ENCODE data around the gene NR0B1. TPM values are rescaled to one million over a fixed set of nuclear protein-coding genes. Genes with fewer than 3 reads are reported as not detected.

NR0B1 gene
- total and polyA plus RNA-seq, 2 donors from 2014 or later, result 0.16 TPM; not detected in 1

DNA sequence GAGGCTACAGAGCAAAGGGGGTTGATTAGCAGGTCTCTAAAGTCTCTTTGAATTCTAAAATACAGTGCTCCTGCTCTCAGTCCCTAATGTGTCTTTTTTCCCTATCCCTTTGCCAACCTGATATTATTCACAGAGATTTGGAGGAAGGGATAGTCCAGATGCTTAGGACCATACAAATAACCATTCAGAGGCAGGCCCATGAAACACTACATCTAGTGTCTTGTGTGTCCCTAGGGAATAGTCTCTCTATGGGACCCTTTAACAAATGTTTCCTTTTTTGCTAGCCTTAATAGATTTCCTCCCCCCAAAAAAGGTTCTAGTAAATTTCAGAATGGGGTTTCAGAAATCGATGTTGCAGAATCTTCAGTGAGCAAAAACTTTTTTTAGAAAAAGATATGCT is 1.7 kb downstream of the NR0B1 start:
- DNase-seq (no peak), FAIRE-seq (no peak)
- H3K4me1 ChIP-seq (ENCODE audit: control insufficient read depth in 2 of 3, insufficient read depth in 2 of 3, low read depth in 1 of 3, low read length in 3 of 3), result no peaks in the 10 kb centered on the region
- H3K4me3 ChIP-seq (ENCODE audit: low read length in 3 of 3), result no peak overlapping the region
- TF ChIP-seq CTCF (IDR thresholded peaks at IDR 0.05; ENCODE audit: borderline replicate concordance, extremely low read depth, insufficient read depth), result no peak
- no peak overlapping the region for H3K27ac ChIP-seq (ENCODE audit: low read depth in 2 of 2, low read length in 2 of 2)
- H3K9ac ChIP-seq (ENCODE audit: low read length in 3 of 3), result no peak overlapping the region
- no peaks in the 10 kb centered on the region for H3K36me3 ChIP-seq (ENCODE audit: control insufficient read depth in 2 of 3, insufficient read depth in 3 of 3, low read length in 3 of 3)
- no peaks in the 10 kb centered on the region for H3K9me3 ChIP-seq (ENCODE audit: control insufficient read depth in 2 of 3, insufficient read depth in 1 of 3, low read length in 3 of 3)
- H3K27me3 ChIP-seq (ENCODE audit: control insufficient read depth, insufficient read depth, low read length), result peaks cover 9% of the 10 kb centered on the region
- intact Hi-C loops (cut with DNase I), result no loop called here

DNA sequence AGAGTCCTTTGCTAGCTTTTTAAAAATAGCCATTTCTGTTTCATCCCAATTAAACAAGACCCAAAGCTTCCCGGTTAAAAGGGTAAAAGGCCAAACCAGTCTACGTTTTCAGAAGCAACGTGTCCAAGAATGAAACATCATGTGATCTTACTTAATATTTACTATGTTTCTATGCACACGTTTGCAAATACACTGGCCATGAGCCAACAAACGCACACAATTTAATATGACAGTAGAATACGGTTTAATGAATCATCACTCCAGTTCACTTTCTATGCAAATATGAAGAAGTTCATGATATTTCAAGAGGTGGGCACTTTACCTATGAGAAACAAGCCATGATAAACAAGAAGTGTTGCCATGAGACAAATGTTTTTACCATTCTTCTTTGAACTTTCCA is 4.3 kb downstream of the NR0B1 start:
- H3K36me3 ChIP-seq (ENCODE audit: control insufficient read depth in 2 of 3, insufficient read depth in 3 of 3, low read length in 3 of 3), result no peaks in the 10 kb centered on the region
- DNase-seq, result no peak
- H3K4me3 ChIP-seq (ENCODE audit: low read length in 3 of 3), result no peak overlapping the region
- intact Hi-C loops (cut with DNase I), result no loop called here
- peaks cover 9% of the 10 kb centered on the region for H3K27me3 ChIP-seq (ENCODE audit: control insufficient read depth, insufficient read depth, low read length)
- FAIRE-seq, result no peak
- H3K9ac ChIP-seq (ENCODE audit: low read length in 3 of 3), result no peak overlapping the region
- H3K27ac ChIP-seq (ENCODE audit: low read depth in 2 of 2, low read length in 2 of 2), result no peak overlapping the region
- TF ChIP-seq CTCF (IDR thresholded peaks at IDR 0.05; ENCODE audit: borderline replicate concordance, extremely low read depth, insufficient read depth), result no peak
- no peaks in the 10 kb centered on the region for H3K4me1 ChIP-seq (ENCODE audit: control insufficient read depth in 2 of 3, insufficient read depth in 2 of 3, low read depth in 1 of 3, low read length in 3 of 3)
- H3K9me3 ChIP-seq (ENCODE audit: control insufficient read depth in 2 of 3, insufficient read depth in 1 of 3, low read length in 3 of 3), result no peaks in the 10 kb centered on the region

GRCh38 chrX:30302956-30303355 is 6.2 kb downstream of the NR0B1 start:
- no peaks in the 10 kb centered on the region for H3K4me1 ChIP-seq (ENCODE audit: control insufficient read depth in 2 of 3, insufficient read depth in 2 of 3, low read depth in 1 of 3, low read length in 3 of 3)
- no peaks in the 10 kb centered on the region for H3K36me3 ChIP-seq (ENCODE audit: control insufficient read depth in 2 of 3, insufficient read depth in 3 of 3, low read length in 3 of 3)
- H3K9ac ChIP-seq (ENCODE audit: low read length in 3 of 3), result no peak overlapping the region
- H3K27me3 ChIP-seq (ENCODE audit: control insufficient read depth, insufficient read depth, low read length), result peaks cover 5% of the 10 kb centered on the region
- no peak overlapping the region for H3K4me3 ChIP-seq (ENCODE audit: low read length in 3 of 3)
- DNase-seq (no peak), FAIRE-seq (no peak)
- no peaks in the 10 kb centered on the region for H3K9me3 ChIP-seq (ENCODE audit: control insufficient read depth in 2 of 3, insufficient read depth in 1 of 3, low read length in 3 of 3)
- intact Hi-C loops (cut with DNase I), result no loop called here
- H3K27ac ChIP-seq (ENCODE audit: low read depth in 2 of 2, low read length in 2 of 2), result no peak overlapping the region
- TF ChIP-seq CTCF (IDR thresholded peaks at IDR 0.05; ENCODE audit: borderline replicate concordance, extremely low read depth, insufficient read depth), result no peak

DNA sequence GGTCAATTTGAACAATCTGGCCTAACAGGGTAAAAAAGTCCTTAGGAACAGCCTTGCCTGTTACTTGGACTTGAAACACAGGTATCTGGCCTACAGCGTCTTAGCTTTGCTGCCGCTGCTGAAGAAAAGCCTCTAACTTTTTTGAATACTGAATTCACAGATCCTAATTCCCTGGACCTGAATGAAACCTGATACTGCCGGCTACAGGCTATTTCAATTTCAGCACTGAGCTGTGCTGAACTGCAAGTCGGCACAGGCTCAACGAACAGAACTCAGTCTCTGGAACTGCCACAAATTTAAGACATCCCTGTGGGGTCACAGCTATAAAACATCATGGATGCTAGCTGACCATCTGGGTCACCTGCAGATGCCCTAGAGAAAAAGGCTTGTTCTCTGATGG is 7.2 kb downstream of the NR0B1 start:
- no peak for FAIRE-seq

More for the DNA sequence above, 7.2 kb downstream of the NR0B1 start:
- no peak overlapping the region for H3K27ac ChIP-seq (ENCODE audit: low read depth in 2 of 2, low read length in 2 of 2)
- no peak overlapping the region for H3K9ac ChIP-seq (ENCODE audit: low read length in 3 of 3)
- no peaks in the 10 kb centered on the region for H3K4me1 ChIP-seq (ENCODE audit: control insufficient read depth in 2 of 3, insufficient read depth in 2 of 3, low read depth in 1 of 3, low read length in 3 of 3)
- H3K27me3 ChIP-seq (ENCODE audit: control insufficient read depth, insufficient read depth, low read length), result peaks cover 2% of the 10 kb centered on the region
- no peak for TF ChIP-seq CTCF (IDR thresholded peaks at IDR 0.05; ENCODE audit: borderline replicate concordance, extremely low read depth, insufficient read depth)
- no peak overlapping the region for H3K4me3 ChIP-seq (ENCODE audit: low read length in 3 of 3)
- no peaks in the 10 kb centered on the region for H3K36me3 ChIP-seq (ENCODE audit: control insufficient read depth in 2 of 3, insufficient read depth in 3 of 3, low read length in 3 of 3)
- intact Hi-C loops (cut with DNase I), result no loop called here
- H3K9me3 ChIP-seq (ENCODE audit: control insufficient read depth in 2 of 3, insufficient read depth in 1 of 3, low read length in 3 of 3), result no peaks in the 10 kb centered on the region
- DNase-seq, result peak in 4 of 5 donors; percentile 33 to 55 (median 45)
